Measurements from ENCODE around the gene RAB6A. TPM values are rescaled to one million over a fixed set of nuclear protein-coding genes. Genes with fewer than 3 reads are reported as not detected.

The RAB6A gene
- total and polyA plus RNA-seq, 2 of the 8 experiments (the other 6 are each of a cell fraction or from before 2014, with no cell fraction given): 24.4 to 88.6 TPM

DNA sequence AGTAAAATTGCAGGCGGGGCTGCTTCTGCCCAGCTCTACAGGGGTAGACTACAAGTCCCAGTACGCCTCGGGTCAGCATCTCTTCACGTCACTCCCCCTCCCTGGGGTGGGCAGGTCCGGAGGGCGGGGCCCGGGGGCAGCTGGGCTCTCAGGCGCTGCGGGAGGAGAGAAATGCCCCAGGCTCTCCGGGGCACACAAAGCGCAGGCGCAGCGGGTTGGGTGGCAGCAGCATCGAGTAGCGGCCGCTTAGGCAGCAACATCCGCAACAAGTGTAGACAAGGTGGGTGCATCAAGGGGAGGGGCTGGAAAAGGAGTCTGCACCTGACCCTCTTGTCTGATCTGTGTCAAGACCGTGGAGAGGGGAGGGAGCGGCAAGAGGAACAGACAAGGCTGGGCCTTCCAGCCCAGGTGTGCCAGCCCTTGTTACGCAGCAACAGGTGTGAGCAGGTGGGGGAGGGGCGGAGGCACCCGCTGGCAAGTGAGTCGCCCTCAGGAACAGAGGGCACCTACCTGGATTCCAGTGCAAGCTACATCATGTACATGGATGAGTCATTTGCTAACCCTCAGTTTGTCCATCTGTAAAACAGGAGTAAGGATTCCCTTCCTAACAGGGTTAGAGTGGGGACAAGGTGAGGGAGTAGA is 113.3 kb downstream of the RAB6A start (continued):
- TF ChIP-seq, protein P1, sequence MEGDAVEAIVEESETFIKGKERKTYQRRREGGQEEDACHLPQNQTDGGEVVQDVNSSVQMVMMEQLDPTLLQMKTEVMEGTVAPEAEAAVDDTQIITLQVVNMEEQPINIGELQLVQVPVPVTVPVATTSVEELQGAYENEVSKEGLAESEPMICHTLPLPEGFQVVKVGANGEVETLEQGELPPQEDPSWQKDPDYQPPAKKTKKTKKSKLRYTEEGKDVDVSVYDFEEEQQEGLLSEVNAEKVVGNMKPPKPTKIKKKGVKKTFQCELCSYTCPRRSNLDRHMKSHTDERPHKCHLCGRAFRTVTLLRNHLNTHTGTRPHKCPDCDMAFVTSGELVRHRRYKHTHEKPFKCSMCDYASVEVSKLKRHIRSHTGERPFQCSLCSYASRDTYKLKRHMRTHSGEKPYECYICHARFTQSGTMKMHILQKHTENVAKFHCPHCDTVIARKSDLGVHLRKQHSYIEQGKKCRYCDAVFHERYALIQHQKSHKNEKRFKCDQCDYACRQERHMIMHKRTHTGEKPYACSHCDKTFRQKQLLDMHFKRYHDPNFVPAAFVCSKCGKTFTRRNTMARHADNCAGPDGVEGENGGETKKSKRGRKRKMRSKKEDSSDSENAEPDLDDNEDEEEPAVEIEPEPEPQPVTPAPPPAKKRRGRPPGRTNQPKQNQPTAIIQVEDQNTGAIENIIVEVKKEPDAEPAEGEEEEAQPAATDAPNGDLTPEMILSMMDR (IDR thresholded peaks at IDR 0.05; ENCODE audit: control extremely low read depth in 1 of 3, insufficient read depth in 1 of 3, low read depth in 1 of 3, low read length in 3 of 3): no peak
- TF ChIP-seq POU5F1 (IDR thresholded peaks at IDR 0.05; ENCODE audit: low read depth, low read length) (no peak), JUN (IDR thresholded peaks at IDR 0.05; ENCODE audit: low read depth, low read length) (no peak), CBX5 (IDR thresholded peaks at IDR 0.05; ENCODE audit: low read depth, low read length) (no peak), EZH2 (IDR thresholded peaks at IDR 0.05; ENCODE audit: low read depth, low read length, severe bottlenecking) (no peak), TAF1 (IDR thresholded peaks at IDR 0.05; ENCODE audit: low read depth, low read length) (no peak), HDAC6 (IDR thresholded peaks at IDR 0.05; ENCODE audit: low read depth, low read length) (no peak), SP2 (IDR thresholded peaks at IDR 0.05; ENCODE audit: low read length) (no peak), SP1 (IDR thresholded peaks at IDR 0.05; ENCODE audit: low read depth, low read length) (no peak; the same call in 1 of the 2 replicates), SIX5 (IDR thresholded peaks at IDR 0.05; ENCODE audit: low read depth, low read length) (peak; percentile 51), BRCA1 (IDR thresholded peaks at IDR 0.05; ENCODE audit: low read depth, low read length) (no peak), NANOG (IDR thresholded peaks at IDR 0.05; ENCODE audit: insufficient read depth, low read depth, low read length, poor library complexity, severe bottlenecking) (no peak), SIN3A (conservative IDR thresholded peaks at IDR 0.05 in 1 of 2, IDR thresholded peaks at IDR 0.05 in 1 of 2; ENCODE audit: low read depth in 1 of 2, low read length in 2 of 2) (peak in 1 of 2 experiments; percentile 78; a peak in 2 of 4 replicates), KDM4A (IDR thresholded peaks at IDR 0.05; ENCODE audit: low read depth, low read length, severe bottlenecking) (peak; percentile 80), GTF2F1 (IDR thresholded peaks at IDR 0.05; ENCODE audit: borderline replicate concordance, low read depth, low read length) (no peak), TEAD4 (IDR thresholded peaks at IDR 0.05; ENCODE audit: low read depth, low read length) (peak; percentile 9; the same call in 1 of the 2 replicates), SIRT6 (IDR thresholded peaks at IDR 0.05; ENCODE audit: low read length) (no peak), SAP30 (IDR thresholded peaks at IDR 0.05; ENCODE audit: insufficient read depth, insufficient replicate concordance, low read length) (no peak), CBX8 (IDR thresholded peaks at IDR 0.05; ENCODE audit: borderline replicate concordance, low read depth, low read length) (no peak), SRF (IDR thresholded peaks at IDR 0.05; ENCODE audit: low read depth, low read length) (no peak), CREB1 (IDR thresholded peaks at IDR 0.05) (peak; percentile 88)
- TF ChIP-seq, protein P2, sequence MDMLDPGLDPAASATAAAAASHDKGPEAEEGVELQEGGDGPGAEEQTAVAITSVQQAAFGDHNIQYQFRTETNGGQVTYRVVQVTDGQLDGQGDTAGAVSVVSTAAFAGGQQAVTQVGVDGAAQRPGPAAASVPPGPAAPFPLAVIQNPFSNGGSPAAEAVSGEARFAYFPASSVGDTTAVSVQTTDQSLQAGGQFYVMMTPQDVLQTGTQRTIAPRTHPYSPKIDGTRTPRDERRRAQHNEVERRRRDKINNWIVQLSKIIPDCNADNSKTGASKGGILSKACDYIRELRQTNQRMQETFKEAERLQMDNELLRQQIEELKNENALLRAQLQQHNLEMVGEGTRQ (IDR thresholded peaks at IDR 0.05; ENCODE audit: low read length): 0 out of 2 replicates have a peak, but pooled peaks have one; percentile 10

All from H1 (cell line).